GM18505 (cell line): ENCODE measurements around the gene PAN2.

Experiments
- ATAC-seq: cut with Tn5 transposase; IDR thresholded peaks from one replicate; pipeline ENCODE4 v1.9.1; 2021; ENCODE audit not compliant: unreplicated experiment
- POLR2A ChIP-seq: IDR thresholded peaks from 4 replicates; pipeline ENCODE4 v1.6.1; 2011; ENCODE audit warnings: borderline replicate concordance; ENCODE audit not compliant: insufficient read depth, insufficient read length; ENCODE audit errors: extremely low read depth

The PAN2 gene, protein sequence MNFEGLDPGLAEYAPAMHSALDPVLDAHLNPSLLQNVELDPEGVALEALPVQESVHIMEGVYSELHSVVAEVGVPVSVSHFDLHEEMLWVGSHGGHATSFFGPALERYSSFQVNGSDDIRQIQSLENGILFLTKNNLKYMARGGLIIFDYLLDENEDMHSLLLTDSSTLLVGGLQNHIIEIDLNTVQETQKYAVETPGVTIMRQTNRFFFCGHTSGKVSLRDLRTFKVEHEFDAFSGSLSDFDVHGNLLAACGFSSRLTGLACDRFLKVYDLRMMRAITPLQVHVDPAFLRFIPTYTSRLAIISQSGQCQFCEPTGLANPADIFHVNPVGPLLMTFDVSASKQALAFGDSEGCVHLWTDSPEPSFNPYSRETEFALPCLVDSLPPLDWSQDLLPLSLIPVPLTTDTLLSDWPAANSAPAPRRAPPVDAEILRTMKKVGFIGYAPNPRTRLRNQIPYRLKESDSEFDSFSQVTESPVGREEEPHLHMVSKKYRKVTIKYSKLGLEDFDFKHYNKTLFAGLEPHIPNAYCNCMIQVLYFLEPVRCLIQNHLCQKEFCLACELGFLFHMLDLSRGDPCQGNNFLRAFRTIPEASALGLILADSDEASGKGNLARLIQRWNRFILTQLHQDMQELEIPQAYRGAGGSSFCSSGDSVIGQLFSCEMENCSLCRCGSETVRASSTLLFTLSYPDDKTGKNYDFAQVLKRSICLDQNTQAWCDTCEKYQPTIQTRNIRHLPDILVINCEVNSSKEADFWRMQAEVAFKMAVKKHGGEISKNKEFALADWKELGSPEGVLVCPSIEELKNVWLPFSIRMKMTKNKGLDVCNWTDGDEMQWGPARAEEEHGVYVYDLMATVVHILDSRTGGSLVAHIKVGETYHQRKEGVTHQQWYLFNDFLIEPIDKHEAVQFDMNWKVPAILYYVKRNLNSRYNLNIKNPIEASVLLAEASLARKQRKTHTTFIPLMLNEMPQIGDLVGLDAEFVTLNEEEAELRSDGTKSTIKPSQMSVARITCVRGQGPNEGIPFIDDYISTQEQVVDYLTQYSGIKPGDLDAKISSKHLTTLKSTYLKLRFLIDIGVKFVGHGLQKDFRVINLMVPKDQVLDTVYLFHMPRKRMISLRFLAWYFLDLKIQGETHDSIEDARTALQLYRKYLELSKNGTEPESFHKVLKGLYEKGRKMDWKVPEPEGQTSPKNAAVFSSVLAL

DNA sequence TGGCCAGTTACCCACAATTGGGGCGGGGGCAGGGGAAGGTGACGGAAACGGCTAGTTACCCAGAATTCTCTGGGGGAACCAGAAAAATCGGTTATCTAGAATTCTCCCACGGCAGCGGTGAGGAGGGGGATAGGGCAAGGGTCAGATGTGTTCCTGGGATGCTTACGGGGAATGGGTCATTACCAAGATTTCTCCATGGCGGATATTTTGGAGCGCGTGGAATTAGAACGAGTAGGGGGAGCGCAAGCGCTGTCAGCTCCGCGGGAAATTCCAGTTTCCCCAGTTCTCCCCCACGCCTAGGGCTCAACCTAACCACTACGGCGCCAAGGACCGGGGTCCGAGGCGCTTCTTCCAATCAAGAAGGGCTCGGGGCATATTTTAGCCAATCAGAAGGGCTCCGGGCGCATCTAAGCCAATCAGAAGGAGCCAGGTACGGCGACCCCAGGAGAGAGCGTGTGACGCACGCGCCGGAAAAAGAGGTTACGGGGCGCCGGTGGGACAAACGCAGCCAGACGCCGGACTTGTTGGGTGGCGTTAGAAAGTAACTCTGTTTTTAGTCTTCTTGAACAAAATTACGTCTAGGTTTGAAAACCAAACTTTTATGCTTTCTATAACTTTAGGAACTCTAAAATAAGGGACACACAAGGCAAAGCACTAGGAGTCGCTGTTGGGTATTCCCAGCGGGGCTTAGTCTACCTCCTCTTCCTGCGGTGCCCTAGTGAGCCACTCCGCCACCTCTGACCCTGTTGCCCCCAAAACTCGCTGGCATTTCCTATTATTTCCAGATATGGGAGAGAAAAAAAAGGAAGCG, at the start of gene PAN2:
PAN2 (minus strand) TSS at position 322 of the 811 bp plus-strand sequence. CDS start 906 bp downstream, outside the sequence.
- peak; percentile 89 for TF ChIP-seq POLR2A
- peak; percentile 87 for ATAC-seq

DNA sequence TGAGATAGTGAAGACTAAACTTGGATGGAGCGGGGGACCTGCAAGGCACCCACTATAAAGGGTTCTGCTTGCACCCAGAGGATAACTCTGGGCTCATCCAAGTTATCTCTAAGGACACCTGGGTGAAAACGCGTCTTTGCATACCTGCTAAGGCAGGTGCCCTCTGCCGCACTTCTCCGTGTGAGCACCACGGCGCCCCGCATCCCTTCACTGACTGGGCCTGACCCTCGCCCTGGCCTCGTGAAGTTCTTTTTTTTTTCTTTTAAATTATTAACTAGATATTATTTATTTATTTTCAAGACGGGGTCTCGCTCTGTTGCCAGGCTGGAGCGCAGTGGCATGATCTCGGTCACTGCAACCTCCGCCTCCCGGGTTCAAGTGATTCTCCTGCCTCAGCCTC, 48.8 kb upstream of the PAN2 start:
- ATAC-seq: no peak
- TF ChIP-seq POLR2A: no peak

DNA sequence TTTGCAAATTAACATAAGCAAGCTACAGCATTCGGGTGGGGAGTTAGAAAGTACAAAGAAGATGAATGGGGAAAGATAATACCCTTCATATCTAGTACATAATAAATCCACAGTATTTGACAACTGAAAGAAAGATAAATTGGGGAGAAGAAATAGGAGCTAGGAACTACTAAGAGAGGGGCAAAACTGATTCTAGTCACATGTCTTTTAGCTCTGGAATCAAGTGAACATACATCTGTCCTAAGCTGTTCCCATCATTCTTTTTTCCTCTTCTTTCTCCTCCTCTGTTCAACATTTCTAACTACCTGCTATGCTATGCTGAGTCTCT, 44.2 kb upstream of the PAN2 start:
- ATAC-seq: no peak
- no peak for TF ChIP-seq POLR2A

DNA sequence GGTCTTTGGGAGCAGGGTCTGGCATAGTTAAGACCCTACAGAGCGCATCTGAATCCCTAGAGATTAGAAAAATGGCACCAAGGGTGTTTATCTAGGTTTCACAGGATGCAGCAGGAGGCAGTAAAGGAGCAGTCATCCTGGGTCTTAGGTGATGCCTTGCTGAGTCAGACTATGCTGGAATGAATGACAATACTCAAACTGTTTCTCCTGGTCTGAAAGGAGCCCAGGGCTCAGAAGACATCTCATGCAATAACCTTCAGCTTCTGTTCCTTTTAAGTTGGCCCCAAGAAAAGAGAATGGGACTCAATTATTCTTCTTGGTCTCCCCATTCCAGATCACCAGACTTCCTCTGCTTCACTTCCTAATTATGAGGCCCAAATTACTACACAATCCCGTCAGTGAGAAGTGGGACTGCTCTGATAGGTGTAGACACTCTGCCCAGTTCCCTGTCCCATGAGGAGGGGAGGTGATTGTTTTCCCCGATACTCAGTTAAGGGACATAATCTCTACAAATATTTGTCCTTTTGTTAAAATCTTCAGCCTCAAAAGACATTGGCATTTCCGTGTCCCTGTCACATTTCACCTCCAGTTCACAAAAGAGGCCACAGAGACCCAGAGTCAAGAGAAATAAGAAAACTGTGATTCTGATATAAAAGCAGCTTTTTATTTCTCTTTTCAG, 43.6 kb upstream of the PAN2 start:
- ATAC-seq: no peak
- no peak for TF ChIP-seq POLR2A

DNA sequence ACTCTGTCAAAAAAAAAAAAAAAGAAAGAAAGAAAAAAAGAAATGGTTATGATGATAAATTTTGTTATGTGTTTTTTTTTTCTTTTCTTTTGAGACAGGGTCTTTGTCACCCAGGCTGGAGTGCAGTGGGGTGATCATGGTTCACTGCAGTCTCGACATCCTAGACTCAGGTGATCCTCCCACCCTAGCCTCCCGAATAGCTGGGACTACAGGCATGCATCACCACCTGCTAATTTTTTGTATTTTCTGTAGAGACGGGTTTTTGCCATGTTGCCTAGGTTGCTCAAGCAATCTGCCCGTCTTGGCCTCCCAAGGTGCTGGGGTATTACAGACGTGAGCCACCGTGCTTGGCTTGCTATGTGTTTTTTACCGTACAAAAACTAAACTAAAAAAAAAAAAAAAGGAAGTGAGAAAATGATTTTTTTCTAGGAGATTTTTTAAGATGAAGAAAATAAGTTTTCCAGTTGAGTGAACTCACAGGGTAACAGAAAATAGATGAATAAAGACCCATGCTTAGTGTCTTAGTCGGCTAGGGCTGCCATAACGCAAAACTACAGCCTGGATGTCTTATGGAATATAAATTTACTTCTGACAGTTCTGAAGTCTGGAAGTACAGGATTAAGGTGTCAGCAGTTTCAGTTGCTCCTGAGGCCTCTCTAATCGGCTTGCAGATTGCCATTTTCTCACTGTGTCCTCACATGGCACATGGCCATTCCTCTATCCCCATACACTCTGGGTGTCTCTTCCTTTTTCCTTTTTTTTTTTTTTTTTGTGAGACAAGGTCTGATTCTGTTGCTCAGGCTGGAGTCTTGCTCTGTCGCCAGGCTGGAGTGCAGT, 42.0 kb upstream of the PAN2 start:
- TF ChIP-seq POLR2A: peak; percentile 26
- peak; percentile 84 for ATAC-seq

DNA sequence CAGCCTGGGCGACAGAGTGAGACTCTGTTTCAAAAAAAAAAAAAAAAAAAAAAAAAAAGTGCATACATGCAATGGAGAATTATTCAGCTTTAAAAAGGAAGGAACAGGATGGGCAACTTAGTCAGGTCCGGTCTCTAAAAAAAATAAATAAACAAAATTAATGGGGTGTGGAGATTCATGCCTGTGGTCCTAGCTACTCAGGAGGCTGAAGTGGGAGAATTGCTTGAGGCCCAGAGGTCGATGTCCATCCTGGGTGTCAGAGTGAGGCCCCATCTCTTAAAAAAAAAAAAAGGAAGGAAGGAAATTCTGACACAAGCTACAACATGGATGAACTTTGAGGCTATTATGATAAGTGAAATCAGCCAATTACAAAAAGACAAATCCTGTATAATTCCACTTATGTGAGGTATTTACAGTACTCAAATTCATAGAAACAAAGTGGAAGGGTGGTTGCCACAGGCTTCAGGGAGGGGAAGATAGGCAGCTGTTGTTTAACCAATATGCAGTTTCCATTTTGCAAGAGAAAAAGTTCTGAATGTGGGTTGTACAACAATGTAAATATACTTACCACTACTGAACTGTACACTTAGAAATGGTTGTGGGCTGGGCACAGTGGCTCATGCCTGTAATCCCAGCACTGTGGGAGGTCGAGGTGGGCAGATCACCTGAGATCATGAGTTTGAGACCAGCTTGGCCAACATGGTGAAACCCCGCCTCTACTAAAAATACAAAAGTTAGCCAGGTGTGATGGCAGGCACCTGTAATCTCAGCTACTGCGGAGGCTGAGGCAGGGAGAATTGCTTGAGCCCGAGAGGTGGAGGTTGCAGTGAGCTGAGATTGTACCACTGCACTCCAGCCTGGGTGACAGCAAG, 41.2 kb upstream of the PAN2 start:
- peak; percentile 29 for ATAC-seq
- TF ChIP-seq POLR2A: no peak

DNA sequence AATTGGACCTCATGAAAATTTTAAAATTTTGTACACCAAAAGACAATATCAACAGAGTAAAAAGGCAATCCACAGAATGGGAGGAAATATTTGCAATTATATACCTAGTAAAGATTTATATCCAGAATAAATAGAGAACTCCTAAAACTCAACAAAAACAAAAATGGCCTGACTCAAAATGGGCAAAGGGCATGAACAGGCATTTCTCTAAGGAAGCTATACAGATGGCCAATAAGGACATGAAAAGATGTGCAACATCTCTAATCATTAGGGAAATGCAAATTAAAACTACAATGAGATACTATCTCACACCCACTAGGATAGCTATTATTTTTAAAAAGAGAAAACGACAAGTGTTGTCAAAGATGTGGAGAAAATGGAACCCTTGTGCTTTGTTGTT, 39.7 kb upstream of the PAN2 start:
- ATAC-seq: no peak
- no peak for TF ChIP-seq POLR2A

DNA sequence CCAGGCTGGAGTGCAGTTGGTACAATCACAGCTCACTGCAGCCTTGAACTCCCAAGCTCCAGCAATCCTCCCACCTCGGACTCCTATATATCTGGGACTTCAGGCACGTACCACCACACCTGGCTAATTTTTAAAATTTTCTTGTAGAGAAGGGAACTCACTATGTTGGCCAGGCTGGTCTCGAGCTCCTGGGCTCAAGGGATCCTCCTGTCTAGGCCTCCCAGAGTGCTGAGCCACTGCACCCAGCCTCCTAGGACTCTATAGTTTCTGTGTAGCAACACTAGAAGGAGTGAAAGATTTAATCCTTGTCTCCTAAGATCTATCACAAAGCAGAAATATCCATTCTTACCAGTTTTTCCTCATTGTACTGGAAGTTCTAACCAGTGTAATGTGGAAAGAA, 33.1 kb upstream of the PAN2 start:
- ATAC-seq: no peak
- no peak for TF ChIP-seq POLR2A

DNA sequence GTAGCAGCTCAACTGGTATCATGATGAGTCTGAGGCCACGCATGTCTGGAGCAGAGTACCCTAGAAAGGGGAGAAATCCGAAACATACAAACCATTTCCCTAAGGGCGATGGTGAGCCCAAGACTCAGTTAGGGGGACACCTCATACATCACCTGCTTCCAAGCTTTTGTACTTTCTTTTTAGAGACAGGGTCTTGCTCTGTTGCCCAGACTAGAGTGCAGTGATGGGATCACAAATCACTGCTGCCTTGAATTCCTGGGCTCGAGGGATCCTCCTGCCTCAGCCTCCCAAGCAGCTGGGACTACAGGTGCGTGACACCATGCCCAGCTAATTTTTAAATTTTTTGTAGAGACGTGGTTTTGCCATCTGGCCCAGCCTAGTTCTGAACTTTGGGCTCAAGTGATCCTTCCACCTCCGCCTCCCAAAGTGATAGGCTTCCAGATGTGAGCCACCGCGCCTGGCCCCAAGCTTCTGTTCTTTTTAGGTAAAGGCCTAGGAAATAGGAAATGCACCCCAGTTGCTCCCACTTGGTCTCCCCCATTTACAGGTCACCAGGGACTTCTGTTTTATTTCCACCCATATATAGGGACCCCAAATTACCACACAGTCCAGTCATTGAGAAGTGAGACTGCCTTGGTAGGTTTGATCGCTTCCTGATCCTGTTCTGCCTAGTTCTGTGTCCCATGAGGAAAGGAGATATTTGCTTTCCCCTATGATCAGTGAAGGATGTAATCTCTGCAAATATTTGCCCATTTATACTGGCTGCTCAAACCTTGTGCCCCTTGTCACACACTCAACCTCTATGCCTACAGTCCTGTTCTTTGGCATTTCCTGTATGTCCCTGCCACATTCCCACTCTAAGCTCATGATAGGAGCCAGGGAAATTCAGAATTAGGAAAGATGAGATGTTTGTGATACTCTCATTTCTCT, 28.6 kb upstream of the PAN2 start, which contains the start of gene APOF:
APOF (minus strand) TSS at position 728 of the 930 bp plus-strand sequence; CDS start at position 616, 112 bp downstream.
- ATAC-seq: no peak
- TF ChIP-seq POLR2A: no peak
